Measurements from ENCODE around the gene TRAK1.

The TRAK1 gene

GRCh38 chr3:42123824-42124658, 32.9 kb downstream of the TRAK1 start:
- no peak for DNase-seq (ENCODE audit: low read depth)

- DNase-seq (ENCODE audit: low read depth), result no peak
Measured at GRCh38 chr3:42127226-42127625, 36.1 kb downstream of the TRAK1 start.

- DNase-seq (ENCODE audit: low read depth), result no peak
Measured at GRCh38 chr3:42128526-42128925, 37.4 kb downstream of the TRAK1 start.

DNA sequence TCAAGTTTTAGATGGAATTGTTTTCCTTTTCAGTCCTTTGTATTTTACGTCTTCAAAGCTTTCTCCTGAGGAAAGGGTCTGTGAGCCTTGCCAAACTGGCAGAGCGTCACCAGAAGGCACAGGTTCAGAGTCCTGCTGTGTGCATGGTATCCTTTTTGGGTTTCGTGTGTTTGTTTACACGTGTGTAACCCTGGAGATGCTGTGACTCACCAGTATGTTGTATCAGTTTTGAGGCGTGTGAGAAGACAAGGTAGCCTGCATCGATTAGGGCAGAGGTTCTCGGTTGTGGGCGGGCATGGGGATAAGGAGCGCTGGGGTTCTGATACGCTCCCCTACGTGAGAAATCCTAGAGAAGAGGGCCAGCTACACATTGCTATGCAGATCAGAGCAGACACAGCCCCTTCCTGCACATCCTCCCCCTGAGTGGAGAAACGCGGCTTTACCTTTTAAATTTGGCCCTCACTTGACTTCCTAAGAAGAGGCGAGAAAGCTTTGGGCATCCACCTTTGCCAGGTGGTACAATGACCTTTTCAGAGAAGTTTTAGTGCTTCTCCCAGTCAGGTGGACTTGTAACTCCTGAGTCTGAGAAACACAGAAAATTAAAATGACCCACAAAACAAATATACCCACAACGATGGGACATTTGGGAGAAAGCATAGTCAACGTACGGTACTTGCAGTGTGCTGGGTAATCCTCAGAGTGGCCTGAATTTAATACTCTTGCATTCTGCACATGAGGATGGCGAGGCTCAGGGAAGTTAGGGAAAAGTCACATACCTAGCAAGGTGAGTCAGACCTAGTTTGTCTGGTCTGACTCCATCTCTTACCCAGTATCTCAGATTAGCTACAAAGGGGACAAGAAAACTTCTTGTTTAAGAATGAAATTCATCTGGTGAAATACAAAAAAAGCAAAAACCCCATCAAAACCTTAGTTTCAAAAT, 38.1 kb downstream of the TRAK1 start:
- DNase-seq (ENCODE audit: low read depth), result no peak

DNA sequence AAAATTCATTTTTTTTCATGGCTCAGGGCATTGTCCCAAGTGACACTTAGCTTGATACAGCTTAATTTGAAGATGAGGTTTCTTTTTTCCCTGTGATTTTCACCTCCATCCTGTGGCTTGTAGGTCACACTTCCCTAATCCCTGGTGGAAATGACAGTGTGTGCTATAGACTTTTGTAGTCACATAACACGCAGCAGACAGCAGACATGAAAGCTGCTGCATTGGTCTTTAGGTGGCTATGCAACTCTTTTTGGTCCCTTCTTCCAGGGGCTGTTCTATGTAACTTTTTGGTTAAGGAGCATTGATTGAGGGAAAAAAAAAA, 38.8 kb downstream of the TRAK1 start:
- no peak for DNase-seq (ENCODE audit: low read depth)

DNA sequence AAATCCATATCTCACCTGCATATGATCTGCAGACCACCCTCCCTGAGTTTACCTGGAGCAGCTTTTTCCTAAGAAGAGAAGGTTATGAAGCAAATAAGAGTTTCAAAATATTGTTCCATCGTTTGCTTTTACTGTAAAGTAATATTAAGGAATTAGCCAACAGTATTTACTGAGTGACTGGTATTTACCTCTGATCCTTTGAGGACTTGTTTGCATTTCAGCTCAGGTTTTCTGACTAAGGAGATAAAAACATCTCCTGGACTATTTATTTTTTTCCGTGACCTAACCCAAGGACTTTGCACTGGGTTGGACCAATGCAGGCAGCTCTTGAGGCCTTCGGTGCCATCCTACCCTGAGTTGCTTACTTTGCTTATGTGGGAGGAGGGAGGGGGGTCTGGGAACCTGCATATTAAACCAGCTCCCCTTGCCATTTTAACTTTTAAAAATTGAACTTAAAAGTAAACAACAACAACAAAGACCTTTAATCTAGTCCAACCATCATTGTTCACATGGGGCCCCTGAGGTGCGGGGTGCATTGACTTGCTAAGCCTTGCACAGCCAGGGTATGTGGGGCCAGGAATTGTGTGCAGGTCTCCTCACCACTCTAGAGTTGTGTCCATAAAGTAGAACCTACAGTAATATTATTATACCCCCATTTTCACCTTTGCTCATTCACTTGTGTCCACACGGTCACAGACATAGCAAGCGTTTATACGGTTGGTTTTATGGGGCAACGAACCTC, 39.3 kb downstream of the TRAK1 start:
- DNase-seq (ENCODE audit: low read depth), result no peak

- DNase-seq (ENCODE audit: low read depth), result no peak
Measured at GRCh38 chr3:42133500-42134298, 42.5 kb downstream of the TRAK1 start.

DNA sequence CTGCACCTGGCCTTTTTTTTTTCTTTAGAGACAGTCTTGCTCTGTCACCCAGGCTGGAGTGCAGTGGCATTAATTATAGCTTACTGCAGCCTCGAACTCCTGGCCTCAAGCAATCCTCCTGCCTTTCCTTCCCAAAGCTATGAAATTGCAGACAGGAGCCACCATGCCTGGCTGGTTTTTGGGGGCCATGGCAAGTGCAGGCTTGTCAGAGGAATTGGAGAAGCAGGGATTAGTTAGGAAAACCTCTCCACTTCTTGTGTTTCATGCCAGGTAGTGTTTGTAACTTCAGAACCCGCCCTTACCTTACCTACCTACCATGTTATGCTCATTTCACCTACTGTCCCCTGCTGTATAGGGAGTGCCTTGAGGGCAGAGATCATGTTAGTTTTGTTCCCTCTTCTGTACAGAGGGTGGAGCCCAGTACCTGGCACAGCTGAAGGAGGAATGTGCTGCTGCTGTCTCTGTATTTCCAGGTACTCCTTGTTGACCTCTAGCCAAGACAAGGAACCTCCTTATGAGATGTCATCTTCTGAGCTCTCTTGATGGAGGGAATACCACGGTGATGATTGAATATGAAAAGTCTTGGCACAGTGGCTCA, 43.8 kb downstream of the TRAK1 start:
- DNase-seq (ENCODE audit: low read depth), result no peak

GRCh38 chr3:42139621-42140453, 48.7 kb downstream of the TRAK1 start:
- no peak for DNase-seq (ENCODE audit: low read depth)

- DNase-seq (ENCODE audit: low read depth), result no peak
Measured at GRCh38 chr3:42140665-42141203, 49.6 kb downstream of the TRAK1 start.

GRCh38 chr3:42143440-42143839, 52.3 kb downstream of the TRAK1 start:
- DNase-seq (ENCODE audit: low read depth), result no peak

- no peak for DNase-seq (ENCODE audit: low read depth)
Measured at GRCh38 chr3:42144209-42144608, 53.1 kb downstream of the TRAK1 start.

DNA sequence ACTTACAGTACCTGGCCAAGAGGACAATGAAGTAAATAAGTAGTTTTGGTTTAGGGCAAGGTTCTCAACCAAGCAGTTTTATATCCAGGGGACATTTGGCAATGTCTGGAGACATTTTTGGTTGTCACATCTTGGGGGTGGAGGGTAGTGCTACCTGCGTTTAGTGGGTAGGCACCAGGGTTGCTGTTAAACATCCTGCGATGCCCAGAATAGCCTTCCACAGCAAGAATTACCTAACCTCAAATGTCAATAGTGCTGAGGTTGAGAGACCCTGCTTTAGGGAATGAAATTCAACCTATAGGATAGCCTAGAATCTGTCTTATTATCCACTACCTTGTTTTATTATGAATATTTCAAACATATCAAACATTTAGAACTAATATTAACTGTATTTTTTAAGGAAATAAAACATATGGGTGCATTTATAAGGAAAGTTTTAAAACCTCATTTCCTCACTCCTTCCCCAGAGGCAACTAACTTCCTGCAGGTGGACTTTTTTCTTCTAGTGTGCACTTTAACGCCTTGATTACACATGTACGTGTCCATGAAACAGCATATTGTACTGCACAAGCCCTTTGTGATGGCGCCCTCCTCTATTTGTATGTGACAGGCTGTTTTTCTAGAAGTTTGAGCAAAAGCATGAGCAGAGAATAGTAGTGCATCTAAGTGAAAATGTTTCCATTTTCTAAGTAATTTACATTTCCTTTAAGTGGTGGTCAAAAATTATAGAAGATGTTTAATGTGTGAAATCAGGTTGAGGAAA, 57.1 kb downstream of the TRAK1 start:
- DNase-seq (ENCODE audit: low read depth), result no peak

DNA sequence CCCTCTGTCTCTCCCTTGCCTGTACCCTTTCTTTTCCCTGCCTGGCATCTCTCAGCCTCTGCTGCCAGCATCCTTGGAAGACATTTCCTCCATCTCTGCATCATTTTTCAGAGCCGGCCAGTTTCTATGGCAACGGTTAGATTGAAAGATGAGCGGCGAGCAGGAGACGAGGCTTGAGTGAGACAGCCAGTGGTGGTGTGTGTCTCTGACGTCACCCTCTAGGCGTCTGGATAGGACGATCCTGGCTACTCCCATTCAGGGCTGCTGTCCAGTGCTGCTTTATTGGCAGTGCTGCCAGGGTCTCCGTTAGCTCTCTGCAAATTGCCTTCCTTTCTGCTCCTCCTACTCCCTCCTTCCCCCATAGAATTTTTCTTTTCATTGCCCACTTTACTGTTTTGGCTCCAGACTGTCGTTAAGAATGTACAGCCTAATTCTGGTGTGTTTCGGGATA, 57.9 kb downstream of the TRAK1 start:
- DNase-seq (ENCODE audit: low read depth), result no peak

- no peak for DNase-seq (ENCODE audit: low read depth)
Measured at GRCh38 chr3:42149532-42149931, 58.4 kb downstream of the TRAK1 start.

GRCh38 chr3:42149975-42150374, 58.8 kb downstream of the TRAK1 start:
- DNase-seq (ENCODE audit: low read depth), result no peak

DNA sequence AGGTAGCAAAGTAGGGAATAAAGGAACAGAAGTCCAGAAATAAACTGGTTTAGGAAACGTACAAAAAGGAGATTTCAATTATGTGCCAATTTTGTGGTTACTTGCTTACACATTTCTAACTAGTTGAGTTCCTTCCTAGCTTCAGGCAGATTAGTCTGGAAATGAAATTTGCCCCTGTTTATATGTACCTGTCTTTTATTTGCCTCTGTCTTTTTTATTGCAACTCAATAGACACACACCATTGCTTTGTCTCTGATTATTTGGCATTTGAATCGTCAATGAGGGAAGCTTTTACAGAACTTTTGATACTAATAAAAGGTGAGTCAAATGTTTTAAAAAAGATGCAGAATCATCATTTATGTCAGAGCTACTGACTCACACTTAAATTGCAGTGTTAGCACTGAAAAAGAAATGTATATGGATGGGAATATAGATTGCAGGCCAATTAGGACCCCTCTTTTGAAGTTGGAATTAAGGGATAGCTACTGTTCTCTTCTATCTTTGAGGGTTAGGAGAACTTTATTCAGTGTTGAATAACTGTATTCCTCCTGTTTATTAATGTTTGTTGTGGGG, 60.5 kb downstream of the TRAK1 start:
- DNase-seq (ENCODE audit: low read depth), result no peak

GRCh38 chr3:42152193-42152592, 61.0 kb downstream of the TRAK1 start:
- DNase-seq (ENCODE audit: low read depth), result no peak

DNA sequence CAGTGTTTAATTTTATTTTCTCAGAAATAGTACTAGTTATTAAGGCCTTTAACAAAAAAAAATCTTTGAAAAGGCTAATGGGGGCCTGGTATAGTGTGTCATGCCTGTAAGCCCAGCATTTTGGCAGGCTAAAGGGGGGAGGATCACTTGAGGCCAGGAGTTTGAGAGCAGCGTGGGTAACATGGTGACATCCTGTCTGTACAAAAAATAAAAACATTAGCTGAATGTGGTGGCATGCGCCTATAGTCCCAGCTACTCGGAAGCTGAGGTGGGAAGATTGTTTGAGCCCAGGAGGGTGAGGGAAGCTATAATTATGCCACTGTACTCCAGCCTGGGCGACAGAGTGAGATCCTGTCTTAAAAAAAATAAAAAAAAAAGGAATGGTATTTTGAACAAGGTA, 61.9 kb downstream of the TRAK1 start:
- DNase-seq (ENCODE audit: low read depth), result no peak
